ENCODE data around the gene CRYBB1. TPM values are rescaled to one million over a fixed set of nuclear protein-coding genes. Genes with fewer than 3 reads are reported as not detected.

The CRYBB1 gene
- total RNA-seq, 1 experiment from 2014 or later = not detected

DNA sequence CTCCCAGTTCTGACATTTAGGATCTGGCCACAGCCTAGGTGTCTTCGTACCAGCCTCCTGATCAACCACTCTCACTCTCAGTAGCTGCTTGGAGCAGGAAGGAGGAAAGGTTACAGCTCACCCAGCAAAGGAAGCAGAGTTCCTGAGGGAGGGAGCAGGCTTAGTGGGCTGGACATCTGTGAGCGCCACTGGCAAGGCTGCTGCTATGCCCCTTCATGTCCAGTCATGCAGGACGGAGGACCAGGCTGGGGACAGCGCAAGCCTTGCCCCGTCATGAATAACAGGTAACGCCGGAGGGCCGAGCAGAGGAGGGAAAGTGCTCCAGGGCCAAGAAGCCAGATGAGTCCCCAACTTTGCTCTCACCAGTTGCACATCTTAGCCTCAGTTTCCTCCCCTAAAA lies 53.6 kb downstream of the CRYBB1 start:
- no peak for DNase-seq (ENCODE audit: low spot score)
- in situ Hi-C loops (cut with HindIII; ENCODE audit: low sequenced_read_pairs) = no loop called here

DNA sequence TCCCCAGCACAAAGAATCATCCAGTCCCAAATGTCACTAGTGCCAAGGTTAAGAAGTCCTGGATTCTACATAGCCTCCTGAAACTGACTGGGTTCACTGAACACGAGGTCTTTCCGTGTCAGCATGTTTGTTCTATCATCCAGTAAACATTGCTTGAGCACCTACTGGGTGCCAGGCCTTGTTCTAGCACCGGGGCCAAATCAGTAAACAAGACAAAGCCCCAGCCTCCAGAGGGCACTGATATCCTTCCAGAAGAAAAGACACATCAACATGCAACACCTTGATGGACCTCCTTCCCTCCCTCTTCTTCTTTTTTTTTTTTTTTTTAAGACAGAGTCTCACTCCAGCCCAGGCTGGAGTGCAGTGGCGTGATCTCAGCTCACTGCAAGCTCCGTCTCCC lies 54.8 kb downstream of the CRYBB1 start:
- in situ Hi-C loops (cut with HindIII; ENCODE audit: low sequenced_read_pairs) = no loop called here
- DNase-seq (ENCODE audit: low spot score) = no peak

DNA sequence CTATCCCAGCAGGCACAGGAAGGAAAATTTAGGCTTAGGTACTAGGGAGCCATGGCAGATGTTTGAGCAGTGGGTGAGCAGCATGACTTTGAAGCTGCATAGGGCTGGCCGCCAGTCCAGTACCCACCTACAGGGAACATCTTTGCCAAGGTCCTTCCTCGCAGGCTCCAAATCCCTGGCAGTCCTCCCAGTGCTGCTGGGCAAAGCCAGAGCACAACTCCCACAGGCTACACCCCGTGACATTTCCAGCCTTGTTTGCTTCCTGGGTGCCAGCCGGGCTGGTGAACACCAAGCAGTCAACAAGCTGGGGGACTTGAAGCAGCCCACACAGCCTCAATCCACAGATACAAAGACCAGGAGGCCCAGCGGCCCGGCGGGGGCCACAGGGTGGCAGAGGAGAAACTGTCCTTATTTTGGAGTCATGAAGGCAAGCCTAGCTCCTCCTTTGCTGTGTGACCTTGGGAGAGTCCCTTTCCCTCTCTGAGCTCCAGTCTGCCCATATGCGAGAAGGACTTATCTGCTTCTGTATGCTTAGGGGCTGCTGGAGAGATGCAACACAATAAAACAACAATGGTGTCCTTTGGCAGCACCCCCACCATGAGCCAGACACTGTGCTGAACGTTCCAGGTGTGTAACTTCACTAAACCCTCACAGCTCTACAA lies 55.9 kb downstream of the CRYBB1 start:
- in situ Hi-C loops (cut with HindIII; ENCODE audit: low sequenced_read_pairs) = no loop called here
- no peak for DNase-seq (ENCODE audit: low spot score)

GRCh38 chr22:26559961-26560575 lies 57.8 kb downstream of the CRYBB1 start:
- in situ Hi-C loops (cut with HindIII; ENCODE audit: low sequenced_read_pairs) = no loop called here
- DNase-seq (ENCODE audit: low spot score) = no peak

GRCh38 chr22:26558248-26558895 lies 59.5 kb downstream of the CRYBB1 start:
- in situ Hi-C loops (cut with HindIII; ENCODE audit: low sequenced_read_pairs) = no loop called here

GRCh38 chr22:26556904-26557303 lies 60.9 kb downstream of the CRYBB1 start:
- in situ Hi-C loops (cut with HindIII; ENCODE audit: low sequenced_read_pairs) = no loop called here
- DNase-seq (ENCODE audit: low spot score) = no peak

More at GRCh38 chr22:26558248-26558895, 59.5 kb downstream of the CRYBB1 start:
- no peak for DNase-seq (ENCODE audit: low spot score)

- in situ Hi-C loops (cut with HindIII; ENCODE audit: low sequenced_read_pairs) = no loop called here
- DNase-seq (ENCODE audit: low spot score) = no peak
These were observed 62.3 kb downstream of the CRYBB1 start for GRCh38 chr22:26555478-26555877.

DNA sequence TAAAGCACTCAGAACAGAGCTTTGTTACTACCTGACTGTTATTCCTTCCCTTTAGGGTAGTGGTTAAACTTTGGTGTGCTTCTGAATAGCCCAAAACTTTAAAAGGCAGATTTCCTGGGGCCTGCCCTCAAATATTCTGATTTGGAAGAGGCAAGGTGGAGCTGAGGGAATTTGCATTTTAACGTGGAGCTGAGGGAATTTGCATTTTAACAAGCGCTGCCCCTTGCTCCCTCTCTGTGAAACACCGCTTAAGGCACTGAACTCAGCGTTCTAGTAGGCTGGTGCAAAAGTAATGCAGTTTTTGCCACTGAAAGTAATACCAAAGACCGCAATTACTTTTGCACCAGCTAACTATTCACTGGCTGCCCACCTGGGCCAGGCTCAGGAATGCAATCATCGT lies 62.9 kb downstream of the CRYBB1 start:
- in situ Hi-C loops (cut with HindIII; ENCODE audit: low sequenced_read_pairs) = no loop called here
- no peak for DNase-seq (ENCODE audit: low spot score)

DNA sequence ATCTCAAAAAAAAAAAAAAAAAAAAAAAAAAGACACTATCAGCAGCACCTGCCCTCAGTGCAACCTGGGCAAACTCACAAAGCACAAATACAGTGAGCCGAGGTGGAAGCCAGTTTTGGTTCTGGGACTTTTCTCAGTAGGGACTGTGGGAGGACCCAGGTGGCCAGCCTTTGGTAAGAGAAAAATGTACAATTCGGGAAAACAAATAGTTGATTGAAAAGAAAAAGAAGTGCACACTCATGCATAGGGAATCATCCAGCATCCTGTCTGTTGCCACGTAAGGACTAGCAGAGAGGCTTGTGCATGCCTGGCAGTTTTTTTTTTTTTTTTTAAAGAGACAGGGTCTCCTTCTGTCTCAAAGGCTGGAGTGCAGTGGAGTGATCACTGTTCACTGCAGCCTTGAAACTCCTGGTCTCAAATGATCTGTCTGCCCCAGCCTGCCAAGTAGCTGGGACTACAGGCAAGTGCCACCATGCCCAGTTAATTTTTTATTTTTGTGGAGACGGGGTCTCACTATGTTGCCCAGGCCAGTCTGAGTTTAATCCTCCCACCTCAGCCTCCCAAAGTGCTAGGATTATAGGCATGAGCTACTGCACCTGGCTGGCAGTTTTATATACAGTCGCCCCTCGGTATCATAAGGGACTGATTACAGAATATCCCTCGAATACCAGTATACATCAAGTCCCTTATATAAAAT lies 64.6 kb downstream of the CRYBB1 start:
- in situ Hi-C loops (cut with HindIII; ENCODE audit: low sequenced_read_pairs) = no loop called here
- no peak for DNase-seq (ENCODE audit: low spot score)

DNA sequence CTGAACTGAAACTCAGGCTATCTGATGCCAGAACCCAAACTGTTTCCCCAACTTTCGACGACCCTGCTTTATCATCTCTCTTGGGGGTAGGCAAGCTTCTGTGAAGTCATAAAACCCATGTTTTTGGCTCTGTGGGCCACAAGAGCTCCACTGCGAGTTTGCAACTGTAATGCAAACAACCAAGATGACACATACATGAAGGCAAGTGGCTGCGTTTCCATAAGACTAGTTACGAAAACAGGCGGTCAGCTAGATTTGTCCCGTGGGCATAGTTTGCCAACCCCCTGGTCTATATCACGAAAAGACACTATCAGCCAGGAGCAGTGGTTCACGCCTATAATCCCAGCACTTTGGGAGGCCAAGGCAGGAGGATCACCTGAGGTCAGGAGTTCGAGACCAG lies 65.4 kb downstream of the CRYBB1 start:
- in situ Hi-C loops (cut with HindIII; ENCODE audit: low sequenced_read_pairs) = no loop called here
- DNase-seq (ENCODE audit: low spot score) = no peak

GRCh38 chr22:26551568-26551967 lies 66.3 kb downstream of the CRYBB1 start:
- no peak for DNase-seq (ENCODE audit: low spot score)
- in situ Hi-C loops (cut with HindIII; ENCODE audit: low sequenced_read_pairs) = no loop called here

DNA sequence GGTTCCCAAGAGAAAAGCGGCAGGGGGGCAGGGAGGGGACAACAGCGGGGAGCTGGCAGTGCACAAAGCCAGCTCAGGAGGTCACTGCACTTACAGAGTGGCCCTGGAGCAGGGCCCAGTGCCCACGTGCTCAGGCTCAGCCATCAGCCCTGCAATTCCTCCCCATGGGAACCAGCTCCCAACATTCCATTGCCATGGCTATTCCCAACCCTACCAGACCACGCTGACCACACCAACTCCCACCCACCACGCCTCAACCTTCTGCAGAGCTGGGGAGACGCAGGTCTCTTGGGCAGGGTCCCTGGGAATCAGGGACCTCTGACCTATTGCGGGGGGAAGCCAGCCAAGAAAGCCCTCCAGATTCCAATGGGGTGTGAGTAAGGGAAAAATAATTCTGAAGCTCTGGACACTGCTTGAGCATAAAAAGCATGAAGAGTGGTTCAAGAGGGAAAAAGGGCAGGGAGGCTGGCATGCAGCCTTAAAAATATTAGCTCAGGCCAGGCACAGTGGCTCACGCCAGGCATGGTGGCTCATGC lies 67.3 kb downstream of the CRYBB1 start:
- DNase-seq (ENCODE audit: low spot score) = peak; percentile 22
- in situ Hi-C loops (cut with HindIII; ENCODE audit: low sequenced_read_pairs) = no loop called here

DNA sequence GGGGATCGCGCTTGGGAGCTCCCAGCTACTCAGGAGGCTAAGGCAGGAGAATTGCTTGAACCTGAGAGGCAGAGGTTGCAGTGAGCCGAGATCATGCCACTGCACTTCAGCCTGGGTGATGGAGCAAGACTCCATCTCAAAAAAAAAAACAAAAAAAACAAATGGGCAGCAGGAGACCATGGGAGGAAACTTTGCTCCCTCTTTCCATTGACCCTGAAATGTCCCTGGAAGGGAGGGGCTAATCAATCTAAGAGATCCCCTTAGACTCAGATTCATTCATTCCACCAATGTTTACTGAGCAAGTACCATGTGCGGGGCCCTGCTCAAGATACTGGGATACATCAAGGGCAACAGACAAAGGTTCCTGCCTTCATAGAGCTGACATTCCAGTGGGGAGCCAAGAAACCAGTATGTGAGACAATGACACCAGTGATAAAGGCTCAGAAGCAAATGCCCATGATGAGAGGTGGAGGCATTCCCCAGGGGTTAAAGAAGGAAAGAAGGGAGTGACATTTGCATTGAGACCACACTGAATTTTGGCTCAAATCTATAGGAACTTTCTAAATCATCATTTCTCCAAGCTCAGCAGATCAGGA lies 67.8 kb downstream of the CRYBB1 start:
- DNase-seq (ENCODE audit: low spot score) = no peak
- in situ Hi-C loops (cut with HindIII; ENCODE audit: low sequenced_read_pairs) = no loop called here

Other genes starting within 250 kb of the CRYBB1 start
- gene ASPHD2, start 188.8 kb downstream of the CRYBB1 start, total RNA-seq (2014; rRNA removed; shearing (Covaris generic)) = 2.8 and 3.2 TPM in 2 replicates
- gene HPS4, start 134.2 kb downstream of the CRYBB1 start, total RNA-seq (2014; rRNA removed; shearing (Covaris generic)) = 23.6 and 32.7 TPM in 2 replicates
- 32.4 and 47.1 TPM in 2 replicates for gene SRRD, start 134.2 kb downstream of the CRYBB1 start, total RNA-seq (2014; rRNA removed; shearing (Covaris generic))
- 39.1 and 60.0 TPM in 2 replicates for gene TFIP11, start 105.6 kb downstream of the CRYBB1 start, total RNA-seq (2014; rRNA removed; shearing (Covaris generic))
- 24.1 and 55.9 TPM in 2 replicates for gene TPST2, start 27.9 kb downstream of the CRYBB1 start, total RNA-seq (2014; rRNA removed; shearing (Covaris generic))
- not detected in 2 replicates for gene CRYBA4, start 3.9 kb upstream of the CRYBB1 start, total RNA-seq (2014; rRNA removed; shearing (Covaris generic))
- gene MIAT, start 39.6 kb upstream of the CRYBB1 start, total RNA-seq (2014; rRNA removed; shearing (Covaris generic)) = 0.14 TPM in 1 of 2 replicates, not detected in the other

Data from G401 (cell line).